Measurements from ENCODE around the gene MSH3. TPM values are rescaled to one million over a fixed set of nuclear protein-coding genes. Genes with fewer than 3 reads are reported as not detected.

MSH3 gene
- total RNA-seq, 3 donors from 2014 or later (not counting 1 experiment from before 2014, with no cell fraction given): 11.6 to 17.1 (median 15.5) TPM

DNA sequence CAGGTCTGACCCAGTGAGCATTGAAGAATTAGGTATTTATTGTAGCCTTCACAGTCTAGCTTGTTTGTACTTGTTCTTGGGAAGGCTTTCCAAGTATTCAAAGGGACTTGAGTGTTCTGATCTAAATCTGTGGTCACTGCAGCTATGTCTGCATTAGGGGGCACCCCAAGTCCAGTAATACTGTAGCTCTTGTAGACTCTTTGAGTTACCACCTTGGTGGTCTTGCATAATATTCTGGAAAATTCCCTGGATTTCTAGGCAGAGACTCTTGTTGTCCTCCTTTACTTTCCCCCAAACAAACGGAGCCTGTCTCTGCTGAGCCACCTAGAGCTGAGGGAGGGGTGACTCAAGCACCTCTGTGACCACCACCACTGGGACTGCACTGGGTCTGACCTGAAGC is 149.9 kb downstream of the MSH3 start:
- no peaks in the 10 kb centered on the region for H3K9me3 Mint-ChIP-seq
- ATAC-seq: no peak
- DNase-seq: peak in 1 of 2 donors; percentile 18
- peaks cover 10% of the 10 kb centered on the region for H3K36me3 Mint-ChIP-seq
- H3K27ac Mint-ChIP-seq: no peak overlapping the region
- WGBS (ENCODE audit: insufficient coverage): 83% methylated on average over 1 of the region's 1 CpG
- H3K27me3 Mint-ChIP-seq (ENCODE audit: low read depth in 2 of 2): no peaks in the 10 kb centered on the region
- H3K9me3 ChIP-seq (ENCODE audit: control insufficient read depth, insufficient read depth, low read length): no peaks in the 10 kb centered on the region
- intact Hi-C loops (cut with micrococcal nuclease): no loop called here
- TF ChIP-seq, protein P1, sequence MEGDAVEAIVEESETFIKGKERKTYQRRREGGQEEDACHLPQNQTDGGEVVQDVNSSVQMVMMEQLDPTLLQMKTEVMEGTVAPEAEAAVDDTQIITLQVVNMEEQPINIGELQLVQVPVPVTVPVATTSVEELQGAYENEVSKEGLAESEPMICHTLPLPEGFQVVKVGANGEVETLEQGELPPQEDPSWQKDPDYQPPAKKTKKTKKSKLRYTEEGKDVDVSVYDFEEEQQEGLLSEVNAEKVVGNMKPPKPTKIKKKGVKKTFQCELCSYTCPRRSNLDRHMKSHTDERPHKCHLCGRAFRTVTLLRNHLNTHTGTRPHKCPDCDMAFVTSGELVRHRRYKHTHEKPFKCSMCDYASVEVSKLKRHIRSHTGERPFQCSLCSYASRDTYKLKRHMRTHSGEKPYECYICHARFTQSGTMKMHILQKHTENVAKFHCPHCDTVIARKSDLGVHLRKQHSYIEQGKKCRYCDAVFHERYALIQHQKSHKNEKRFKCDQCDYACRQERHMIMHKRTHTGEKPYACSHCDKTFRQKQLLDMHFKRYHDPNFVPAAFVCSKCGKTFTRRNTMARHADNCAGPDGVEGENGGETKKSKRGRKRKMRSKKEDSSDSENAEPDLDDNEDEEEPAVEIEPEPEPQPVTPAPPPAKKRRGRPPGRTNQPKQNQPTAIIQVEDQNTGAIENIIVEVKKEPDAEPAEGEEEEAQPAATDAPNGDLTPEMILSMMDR (IDR thresholded peaks at IDR 0.05): no peak
- H3K36me3 ChIP-seq (ENCODE audit: control insufficient read depth, insufficient read depth, low read length): no peaks in the 10 kb centered on the region
- H3K4me3 ChIP-seq (ENCODE audit: low read length): no peak overlapping the region
- no peaks in the 10 kb centered on the region for H3K4me1 ChIP-seq (ENCODE audit: control insufficient read depth, insufficient read depth, low read length)
- H3K4me3 Mint-ChIP-seq: no peak overlapping the region
- no peaks in the 10 kb centered on the region for H3K4me1 Mint-ChIP-seq
- H3K27ac ChIP-seq (ENCODE audit: low read length): no peak overlapping the region
- H3K27me3 ChIP-seq (ENCODE audit: control insufficient read depth, insufficient read depth, low read length): no peaks in the 10 kb centered on the region

DNA sequence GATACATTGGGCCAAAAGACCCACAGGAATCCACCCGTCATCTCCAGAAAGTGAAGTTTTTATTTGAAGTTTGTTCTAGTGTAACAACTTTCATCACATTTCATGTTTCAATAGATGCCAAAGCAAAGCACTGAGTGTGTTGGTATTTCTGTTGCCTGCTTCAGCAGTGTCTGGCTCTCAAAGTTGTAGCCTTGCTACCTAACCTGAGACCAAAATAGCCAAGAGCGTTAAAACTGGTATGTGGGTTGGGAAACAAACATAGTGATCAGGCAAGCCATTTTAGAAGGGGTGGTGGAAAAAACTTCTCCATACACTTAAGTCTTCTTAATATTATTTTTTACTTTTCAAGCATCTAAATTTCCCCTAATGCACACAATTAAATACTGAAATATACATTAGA is 150.6 kb downstream of the MSH3 start:
- no peaks in the 10 kb centered on the region for H3K27me3 ChIP-seq (ENCODE audit: control insufficient read depth, insufficient read depth, low read length)
- Mint-ChIP-seq H3K36me3 (peaks cover 10% of the 10 kb centered on the region), H3K9me3 (no peaks in the 10 kb centered on the region), H3K4me1 (no peaks in the 10 kb centered on the region), H3K27ac (no peak overlapping the region), H3K27me3 (ENCODE audit: low read depth in 2 of 2) (no peaks in the 10 kb centered on the region), H3K4me3 (no peak overlapping the region)
- H3K9me3 ChIP-seq (ENCODE audit: control insufficient read depth, insufficient read depth, low read length): no peaks in the 10 kb centered on the region
- TF ChIP-seq, protein P1 (IDR thresholded peaks at IDR 0.05): no peak
- H3K36me3 ChIP-seq (ENCODE audit: control insufficient read depth, insufficient read depth, low read length): no peaks in the 10 kb centered on the region
- H3K4me1 ChIP-seq (ENCODE audit: control insufficient read depth, insufficient read depth, low read length): no peaks in the 10 kb centered on the region
- H3K4me3 ChIP-seq (ENCODE audit: low read length): no peak overlapping the region
- H3K27ac ChIP-seq (ENCODE audit: low read length): no peak overlapping the region
- 100% methylated on average over 1 of the region's 2 CpGs for WGBS (ENCODE audit: insufficient coverage)
- DNase-seq (no peak), ATAC-seq (no peak)
- intact Hi-C loops (cut with micrococcal nuclease): no loop called here

DNA sequence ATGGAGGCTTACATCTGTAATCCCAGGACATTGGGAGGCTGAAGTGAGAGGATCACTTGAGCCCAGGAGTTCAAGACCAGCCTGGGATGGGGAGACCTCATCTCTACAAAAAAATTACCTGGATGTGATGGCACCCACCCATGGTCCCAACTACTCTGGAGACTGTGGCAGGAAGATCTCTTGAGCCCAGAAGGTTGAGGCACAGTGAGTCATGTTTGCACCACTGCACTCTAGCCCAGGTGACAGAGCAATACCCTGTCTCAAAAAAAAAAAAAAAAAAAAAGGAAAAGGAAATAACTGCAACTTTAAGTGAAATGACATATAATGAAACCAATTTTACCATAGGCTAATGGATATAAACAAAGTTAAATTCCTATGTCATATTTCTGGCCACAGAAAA is 152.5 kb downstream of the MSH3 start:
- H3K36me3 ChIP-seq (ENCODE audit: control insufficient read depth, insufficient read depth, low read length): no peaks in the 10 kb centered on the region
- H3K27me3 Mint-ChIP-seq (ENCODE audit: low read depth in 2 of 2): no peaks in the 10 kb centered on the region
- H3K36me3 Mint-ChIP-seq: peaks cover 10% of the 10 kb centered on the region
- TF ChIP-seq, protein P1 (IDR thresholded peaks at IDR 0.05): no peak
- H3K27ac ChIP-seq (ENCODE audit: low read length): no peak overlapping the region
- H3K4me3 Mint-ChIP-seq: no peak overlapping the region
- H3K4me1 ChIP-seq (ENCODE audit: control insufficient read depth, insufficient read depth, low read length): no peaks in the 10 kb centered on the region
- no peaks in the 10 kb centered on the region for H3K9me3 Mint-ChIP-seq
- DNase-seq: no peak
- H3K9me3 ChIP-seq (ENCODE audit: control insufficient read depth, insufficient read depth, low read length): no peaks in the 10 kb centered on the region
- H3K4me3 ChIP-seq (ENCODE audit: low read length): no peak overlapping the region
- H3K27me3 ChIP-seq (ENCODE audit: control insufficient read depth, insufficient read depth, low read length): no peaks in the 10 kb centered on the region
- no peak overlapping the region for H3K27ac Mint-ChIP-seq
- intact Hi-C loops (cut with micrococcal nuclease): no loop called here
- H3K4me1 Mint-ChIP-seq: peaks cover 0 to 1% of the 10 kb centered on the region in 2 donors
- ATAC-seq: no peak

DNA sequence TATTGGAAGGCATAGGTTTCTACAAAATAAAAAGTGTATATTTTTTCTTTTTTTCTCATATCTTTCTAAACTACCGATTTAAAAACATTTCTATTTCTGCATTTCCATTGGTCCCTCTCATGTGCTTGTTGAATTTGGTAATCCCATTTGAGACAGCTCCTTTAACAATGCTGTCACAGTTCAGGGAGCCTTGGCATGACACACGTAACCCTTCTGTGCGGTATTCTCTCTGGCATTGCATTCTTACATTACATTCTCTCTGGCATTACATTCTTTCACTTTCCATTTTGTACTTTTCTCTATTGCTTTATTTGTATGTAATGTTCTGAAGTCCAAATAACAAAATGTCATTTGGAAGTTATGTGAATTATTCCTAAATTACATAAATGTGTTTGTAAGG is 155.0 kb downstream of the MSH3 start:
- H3K9me3 Mint-ChIP-seq: no peaks in the 10 kb centered on the region
- Histone ChIP-seq H3K4me3 (ENCODE audit: low read length) (no peak overlapping the region), H3K27me3 (ENCODE audit: control insufficient read depth, insufficient read depth, low read length) (no peaks in the 10 kb centered on the region), H3K36me3 (ENCODE audit: control insufficient read depth, insufficient read depth, low read length) (no peaks in the 10 kb centered on the region), H3K9me3 (ENCODE audit: control insufficient read depth, insufficient read depth, low read length) (no peaks in the 10 kb centered on the region), H3K27ac (ENCODE audit: low read length) (no peak overlapping the region), H3K4me1 (ENCODE audit: control insufficient read depth, insufficient read depth, low read length) (no peaks in the 10 kb centered on the region)
- TF ChIP-seq, protein P1 (IDR thresholded peaks at IDR 0.05): no peak
- DNase-seq: no peak
- no peak for ATAC-seq
- no peaks in the 10 kb centered on the region for H3K27me3 Mint-ChIP-seq (ENCODE audit: low read depth in 2 of 2)
- peaks cover 0 to 4% of the 10 kb centered on the region in 2 donors for H3K4me1 Mint-ChIP-seq
- H3K27ac Mint-ChIP-seq: no peak overlapping the region
- intact Hi-C loops (cut with micrococcal nuclease): no loop called here
- no peaks in the 10 kb centered on the region for H3K36me3 Mint-ChIP-seq
- WGBS (ENCODE audit: insufficient coverage): 93% methylated on average over 3 of the region's 3 CpGs
- H3K4me3 Mint-ChIP-seq: no peak overlapping the region

Data from natural killer cell (primary cell).